NCI-H187 treated with DMSO at 0.1 percent for 48 hours (cell line): ENCODE results near the gene EXOSC9.

Experiments
- DNase-seq: peaks from one replicate; lab custom pipeline; 2025; lab: John Stamatoyannopoulos, UW

EXOSC9 gene

GRCh38 chr4:121824171-121824527, 23.0 kb downstream of the EXOSC9 start:
- no peak for DNase-seq

- no peak for DNase-seq
Measured at GRCh38 chr4:121824950-121825349, 23.8 kb downstream of the EXOSC9 start.

GRCh38 chr4:121827853-121828252, 26.7 kb downstream of the EXOSC9 start:
- no peak for DNase-seq

GRCh38 chr4:121829511-121829910, 28.4 kb downstream of the EXOSC9 start:
- DNase-seq = no peak

GRCh38 chr4:121838136-121838535, 37.0 kb downstream of the EXOSC9 start:
- no peak for DNase-seq

GRCh38 chr4:121842862-121843261, 41.7 kb downstream of the EXOSC9 start:
- no peak for DNase-seq

GRCh38 chr4:121846662-121847061, 45.5 kb downstream of the EXOSC9 start:
- no peak for DNase-seq

- no peak for DNase-seq
Measured at GRCh38 chr4:121851354-121851753, 50.2 kb downstream of the EXOSC9 start.

- DNase-seq = no peak
Measured at GRCh38 chr4:121860121-121860520, 59.0 kb downstream of the EXOSC9 start.

- DNase-seq = no peak
Measured at GRCh38 chr4:121861426-121861825, 60.3 kb downstream of the EXOSC9 start.

GRCh38 chr4:121863799-121864198, 62.7 kb downstream of the EXOSC9 start:
- DNase-seq = no peak
